ENCODE data around the gene THSD4.
"Not testable (repeated sequence)": the region's sequence is repeated elsewhere in the genome, so short reads cannot be mapped to it uniquely, and the experiment has no call there.

The THSD4 gene

DNA sequence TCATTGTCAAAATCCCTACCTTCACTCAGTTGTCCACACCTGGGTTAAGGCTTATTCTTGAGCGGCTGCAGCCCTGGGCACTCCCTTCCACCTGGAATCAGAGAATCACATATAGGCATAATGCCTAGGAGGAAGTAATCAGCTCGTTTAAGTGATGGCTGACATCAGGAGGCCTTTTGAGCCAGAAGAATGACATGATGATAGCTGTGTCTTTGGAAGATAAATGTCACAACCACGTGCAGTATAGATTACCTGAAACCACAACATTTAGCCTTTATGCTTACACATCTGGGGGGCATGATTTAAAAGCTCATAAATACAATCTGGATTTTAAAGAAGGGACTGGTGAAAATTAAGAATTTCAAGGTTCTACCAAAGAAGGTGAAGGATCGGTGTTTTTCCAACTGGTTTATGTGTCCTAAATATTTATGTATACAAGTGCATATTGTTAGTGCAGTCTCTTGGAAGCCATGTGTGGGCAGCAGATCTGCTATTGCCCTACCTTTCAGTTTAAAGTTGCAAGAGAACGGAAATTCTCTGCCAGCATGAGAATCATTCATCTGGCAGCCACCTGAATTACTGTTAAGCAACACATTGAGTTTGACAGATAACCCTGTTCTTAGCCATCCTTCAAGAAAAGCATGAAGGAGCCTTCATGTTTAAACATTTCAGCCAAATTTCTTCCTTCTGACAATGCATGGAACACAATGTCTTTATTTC, 531.7 kb downstream of the THSD4 start:
- no peak for DNase-seq

DNA sequence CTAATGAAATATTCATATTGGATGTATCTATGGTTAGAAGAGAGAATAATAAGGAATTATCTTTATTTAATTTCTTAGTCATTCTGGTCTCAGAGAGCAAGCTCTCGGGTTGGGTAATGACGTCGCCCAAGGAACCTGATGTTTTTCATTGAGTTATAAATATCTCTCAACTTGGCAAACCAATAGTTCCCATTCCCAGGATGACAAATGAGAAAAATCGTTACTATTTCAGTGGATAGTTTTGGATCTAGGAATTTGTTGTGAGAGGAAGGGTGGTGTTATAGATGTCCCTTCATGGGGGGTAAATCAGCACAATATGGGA, 532.2 kb downstream of the THSD4 start:
- no peak for DNase-seq

DNA sequence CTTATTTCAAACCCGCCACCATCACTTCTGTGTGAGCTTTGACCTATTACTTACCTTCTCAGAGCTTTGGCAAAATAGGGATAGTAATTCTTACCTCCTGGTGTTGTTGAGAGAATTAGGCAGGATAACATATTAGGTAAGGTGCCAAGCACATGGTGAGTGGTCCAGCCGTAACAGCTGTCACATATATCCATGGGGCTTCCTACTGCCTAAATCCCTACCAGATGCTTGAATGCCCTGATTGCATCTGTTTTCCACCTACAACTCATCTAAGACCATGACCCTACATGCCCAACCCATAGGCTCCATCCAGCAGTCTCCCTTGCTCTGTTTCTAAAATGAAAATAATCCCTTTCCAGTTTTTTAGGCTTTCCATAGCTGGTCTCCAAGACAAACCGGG, 532.8 kb downstream of the THSD4 start:
- DNase-seq = no peak

DNA sequence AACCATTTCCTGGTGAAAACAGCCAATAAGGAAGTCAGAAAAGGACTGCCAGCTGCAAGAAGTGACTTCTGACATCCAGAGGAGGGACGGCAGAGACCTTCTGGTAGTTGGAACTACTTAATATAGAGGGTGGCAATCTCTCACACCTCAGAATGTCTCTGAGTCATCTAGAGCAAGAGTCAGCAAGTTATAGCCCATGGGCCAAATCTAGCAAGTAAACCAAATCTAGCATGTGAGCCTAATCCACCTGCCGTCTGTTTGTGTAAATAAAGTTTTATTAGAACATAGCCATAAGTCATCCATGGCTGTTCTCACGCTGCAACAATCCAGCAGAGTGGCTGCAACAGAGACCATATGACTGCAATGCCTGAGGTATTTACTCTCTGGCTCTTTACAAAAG, 534.6 kb downstream of the THSD4 start:
- DNase-seq = peak; percentile 1

DNA sequence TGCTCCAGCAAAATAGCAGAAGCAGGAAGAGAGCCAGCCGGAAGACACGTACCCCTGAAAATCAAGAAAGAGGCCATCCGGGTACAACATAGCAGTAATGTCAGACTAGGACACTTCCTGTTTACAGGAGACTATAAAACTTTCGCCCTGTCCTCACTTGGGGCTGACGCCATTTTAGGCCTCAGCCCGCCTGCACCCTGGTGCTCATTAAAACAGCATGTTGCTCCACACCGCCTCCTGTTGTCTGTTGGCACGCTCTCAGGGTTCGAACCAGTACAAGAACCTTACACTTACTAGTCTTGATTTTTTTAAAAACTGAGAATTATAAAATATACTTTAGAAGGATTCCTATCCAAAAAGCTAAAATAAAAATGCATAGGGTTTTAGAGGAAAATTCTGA, 535.3 kb downstream of the THSD4 start:
- no peak for DNase-seq

DNA sequence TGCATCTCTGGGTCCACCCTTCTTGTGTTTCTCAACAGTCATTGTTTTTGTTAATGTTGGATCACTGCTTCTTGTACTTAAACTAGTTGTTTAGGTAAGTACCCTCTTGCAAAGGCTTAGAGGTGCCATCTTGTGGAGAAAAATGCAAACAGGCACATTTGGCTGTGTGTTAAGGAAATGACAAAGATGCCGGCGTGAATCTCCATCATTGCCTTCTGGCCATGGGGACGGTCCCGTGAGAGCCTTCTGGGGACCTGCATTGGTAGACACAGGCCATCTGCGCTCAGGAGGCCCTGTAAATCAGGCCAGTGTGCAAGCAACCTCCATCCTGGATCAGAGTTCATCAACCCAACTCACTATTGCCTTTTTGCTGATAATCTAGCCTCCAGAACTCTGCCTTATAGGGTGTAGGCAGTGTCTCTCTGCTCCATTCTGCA, 536.5 kb downstream of the THSD4 start:
- peak; percentile 62 for DNase-seq

DNA sequence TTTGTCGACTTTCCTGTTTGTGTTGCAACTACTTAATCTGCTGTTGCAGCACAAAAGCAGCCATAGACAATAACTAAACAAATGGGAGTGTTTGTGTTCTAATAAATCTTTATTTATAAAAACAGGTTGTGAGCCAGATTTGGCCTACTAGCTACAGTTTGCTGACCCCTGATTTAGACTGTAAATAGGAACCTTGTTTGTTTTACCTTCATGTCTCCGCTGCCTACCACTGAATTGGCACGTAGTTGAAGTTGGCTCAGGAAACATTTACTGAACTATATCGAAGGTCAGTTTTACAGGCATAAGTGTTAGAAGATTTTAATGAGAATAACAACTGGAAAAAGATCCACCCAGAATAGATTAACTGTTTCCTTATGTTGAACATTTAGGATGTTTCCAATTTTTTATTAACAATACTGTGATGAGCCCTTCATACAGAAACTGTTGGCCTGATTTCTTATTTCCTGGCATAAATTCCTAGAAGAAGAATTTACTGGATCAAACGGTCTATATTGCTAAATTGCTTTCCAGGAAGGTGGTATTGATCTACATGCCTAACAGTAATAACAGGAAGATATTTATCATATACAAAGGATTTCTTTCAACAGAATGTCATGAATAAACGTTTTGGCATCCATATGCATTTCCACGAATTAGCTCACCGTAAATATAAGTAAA, 538.9 kb downstream of the THSD4 start:
- no peak for DNase-seq

DNA sequence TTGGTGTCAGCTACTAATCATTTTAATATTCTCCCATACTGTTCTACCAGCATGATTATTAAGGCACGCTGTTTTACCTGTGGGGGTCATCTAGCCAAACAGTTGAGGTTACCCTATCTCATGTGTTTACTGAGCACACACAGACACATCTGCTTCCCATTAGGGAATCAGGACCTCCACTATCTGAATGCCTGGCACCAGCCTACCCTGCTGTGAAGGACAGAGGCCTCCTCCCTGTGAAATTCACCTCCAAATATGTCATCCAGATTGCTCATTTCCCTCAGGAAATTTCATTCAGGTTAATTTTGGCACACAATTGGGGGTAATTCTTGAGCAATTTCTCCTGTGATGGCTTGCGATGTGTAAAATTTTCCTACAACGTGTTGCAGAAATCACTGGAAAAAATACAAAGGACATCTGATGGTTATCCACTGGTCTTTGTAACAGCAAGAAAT, 539.5 kb downstream of the THSD4 start:
- DNase-seq = no peak

DNA sequence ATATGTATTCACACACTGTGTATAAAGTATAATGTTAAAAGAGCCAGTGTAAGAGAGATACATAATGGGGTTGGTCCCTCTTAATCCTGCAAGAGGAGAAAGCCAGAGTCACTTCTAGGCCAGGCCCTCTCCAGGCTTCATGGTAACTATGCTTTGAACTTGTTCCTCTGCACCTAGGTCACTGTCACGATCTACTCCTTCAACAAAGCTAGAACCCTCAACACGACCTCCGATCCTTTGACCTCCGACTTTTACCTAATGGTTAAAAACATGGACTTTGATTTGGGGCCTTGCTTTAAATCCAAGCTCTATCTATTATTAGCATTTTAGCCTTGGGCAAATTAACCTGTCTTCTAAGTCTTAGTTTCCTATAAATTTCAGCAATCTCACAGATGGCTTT, 541.2 kb downstream of the THSD4 start:
- no peak for DNase-seq

DNA sequence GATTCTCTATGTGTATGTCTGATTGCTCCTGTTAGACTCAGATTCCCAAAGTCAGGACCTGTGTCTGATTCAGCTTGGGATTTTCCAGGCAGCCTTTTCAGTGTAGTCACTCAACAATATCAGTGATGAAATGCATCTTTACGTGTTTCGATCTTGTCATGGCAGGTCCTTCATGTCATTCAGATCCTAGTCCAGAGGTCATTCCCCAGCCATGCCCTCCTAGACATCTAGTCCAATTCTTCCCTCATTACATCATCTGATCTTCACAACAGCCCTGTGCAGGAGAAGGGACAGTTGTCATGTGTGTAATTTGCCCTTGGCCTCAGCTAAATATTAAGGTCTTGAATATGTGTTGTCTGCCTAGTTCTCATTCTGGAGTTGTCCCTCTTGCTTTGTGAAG, 541.9 kb downstream of the THSD4 start:
- no peak for DNase-seq

DNA sequence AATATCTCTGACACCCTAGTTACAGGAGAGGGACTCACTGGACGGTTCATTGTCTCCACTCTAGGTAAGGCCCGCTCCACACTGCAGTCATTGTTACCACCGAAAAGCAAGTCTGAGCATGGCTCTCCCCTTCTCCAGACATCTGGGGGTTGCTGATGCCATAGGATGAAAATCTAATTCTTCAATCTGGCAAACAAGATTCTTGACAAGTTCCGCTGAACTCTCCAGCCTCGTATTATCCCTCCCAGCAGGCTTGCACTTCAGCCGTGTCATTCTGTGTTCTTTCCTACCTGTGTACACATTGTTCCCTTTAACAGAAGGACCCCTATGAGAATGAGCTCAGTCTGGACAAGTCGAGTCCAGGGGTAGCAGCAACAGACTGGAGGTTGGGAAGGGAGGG, 542.8 kb downstream of the THSD4 start:
- DNase-seq = no peak

DNA sequence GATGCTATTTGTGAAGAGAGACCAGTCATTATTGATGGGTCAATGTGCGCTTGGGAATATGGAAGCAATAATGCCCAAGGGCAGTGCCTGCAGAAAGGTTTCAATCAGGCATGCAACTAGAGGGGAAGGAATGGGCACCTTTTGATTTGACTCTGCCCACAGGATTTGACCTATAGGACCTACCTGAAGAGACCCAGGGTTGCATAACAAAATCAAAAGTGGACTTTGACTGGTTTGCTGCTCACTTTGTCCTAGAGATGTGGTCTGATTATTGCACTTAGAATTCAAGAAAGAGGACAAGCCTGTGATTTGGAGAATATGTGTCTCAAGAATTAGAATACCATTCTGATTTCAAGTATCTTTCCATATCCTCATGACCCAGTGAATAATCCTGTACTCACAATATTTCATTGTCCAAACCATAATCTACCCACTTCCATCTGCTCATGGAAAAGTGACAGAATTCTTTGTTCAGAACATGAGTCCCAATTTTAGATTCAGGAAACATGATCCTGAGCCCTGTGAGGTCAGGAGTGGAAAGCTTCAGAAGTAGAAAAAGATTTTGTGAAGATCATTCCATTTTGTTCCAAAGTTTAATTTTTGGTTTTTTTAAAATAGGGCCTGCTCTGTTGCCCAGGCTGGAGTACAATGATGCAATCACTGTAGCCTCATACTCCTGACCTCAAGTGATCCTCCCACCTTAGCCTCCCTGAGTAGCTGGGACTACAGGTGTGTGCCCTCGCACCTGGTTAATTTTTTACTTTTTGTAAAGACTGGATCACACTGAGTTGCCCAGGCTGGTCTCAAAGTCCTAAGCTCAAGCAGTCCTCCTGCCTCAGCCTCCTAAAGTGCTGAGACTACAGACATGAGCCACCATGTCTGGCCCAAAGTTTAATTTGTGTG, 543.8 kb downstream of the THSD4 start:
- no peak for DNase-seq

DNA sequence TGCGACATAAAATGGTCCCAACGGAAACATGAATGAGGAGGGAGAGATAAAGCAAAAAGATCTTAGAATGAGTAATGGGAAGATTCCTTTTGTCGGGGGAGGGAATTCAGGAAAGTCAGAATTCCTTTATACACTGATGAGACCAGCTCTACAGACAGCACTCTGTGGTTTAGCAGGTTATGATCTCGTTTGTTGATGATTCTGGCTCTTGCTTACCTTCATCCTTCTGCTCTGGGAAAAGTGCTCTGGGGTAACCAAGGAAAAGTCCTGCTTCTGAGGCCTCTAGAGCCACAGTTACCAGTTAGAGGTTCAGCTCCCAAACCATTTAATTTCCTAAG, 544.4 kb downstream of the THSD4 start:
- DNase-seq = no peak

DNA sequence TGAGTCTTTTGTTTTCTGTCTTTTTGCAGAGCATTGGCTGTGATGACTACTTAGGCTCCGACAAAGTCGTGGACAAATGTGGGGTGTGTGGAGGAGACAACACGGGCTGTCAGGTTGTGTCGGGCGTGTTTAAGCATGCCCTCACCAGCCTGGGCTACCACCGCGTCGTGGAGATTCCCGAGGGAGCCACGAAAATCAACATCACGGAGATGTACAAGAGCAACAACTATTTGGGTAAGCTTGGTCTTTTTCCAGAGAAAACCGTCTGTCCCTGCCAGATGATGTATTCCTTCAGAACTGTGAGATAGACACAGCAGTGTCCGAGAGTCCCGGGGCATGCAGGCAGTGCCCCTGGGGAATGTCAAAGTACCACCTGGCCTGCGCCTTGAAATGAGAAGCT, 545.2 kb downstream of the THSD4 start:
- DNase-seq = no peak

DNA sequence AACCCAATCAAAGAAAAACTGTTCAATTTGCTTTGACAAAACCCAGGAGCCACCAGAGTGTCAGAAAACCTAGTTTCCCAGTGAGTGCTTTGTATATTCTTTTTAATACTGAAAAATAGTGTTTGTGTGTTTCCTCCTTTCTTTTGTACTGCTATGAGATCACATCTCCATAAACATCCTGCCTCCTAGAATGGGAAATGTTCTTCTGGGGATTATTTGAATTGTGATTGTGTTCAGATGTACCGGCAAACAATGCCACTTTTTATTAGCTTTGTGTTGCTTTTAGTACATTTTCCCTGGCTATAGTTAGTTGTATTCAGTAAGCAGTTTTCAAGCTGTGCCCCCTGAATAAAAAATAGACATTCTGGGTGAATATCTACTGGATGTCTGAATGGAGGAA, 547.0 kb downstream of the THSD4 start:
- no peak for DNase-seq

DNA sequence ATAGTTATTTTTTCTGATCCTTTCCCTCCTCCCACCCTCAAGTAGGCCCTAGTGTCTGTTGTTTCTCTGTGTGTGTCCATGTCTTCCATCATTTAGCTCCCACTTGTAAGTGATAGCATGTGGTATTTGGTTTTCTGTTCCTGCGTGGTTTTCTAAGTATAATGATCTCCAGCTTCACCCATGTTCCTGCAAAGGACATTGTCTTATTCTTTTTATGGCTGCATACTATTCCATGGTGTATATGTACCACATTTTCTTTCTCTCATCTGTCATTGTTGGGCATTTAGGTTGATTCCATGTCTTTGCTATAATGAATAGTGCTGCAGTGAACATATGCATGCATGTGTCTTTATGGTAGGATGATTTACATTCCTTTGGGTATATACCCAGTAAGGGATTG, 549.4 kb downstream of the THSD4 start:
- DNase-seq = no peak

DNA sequence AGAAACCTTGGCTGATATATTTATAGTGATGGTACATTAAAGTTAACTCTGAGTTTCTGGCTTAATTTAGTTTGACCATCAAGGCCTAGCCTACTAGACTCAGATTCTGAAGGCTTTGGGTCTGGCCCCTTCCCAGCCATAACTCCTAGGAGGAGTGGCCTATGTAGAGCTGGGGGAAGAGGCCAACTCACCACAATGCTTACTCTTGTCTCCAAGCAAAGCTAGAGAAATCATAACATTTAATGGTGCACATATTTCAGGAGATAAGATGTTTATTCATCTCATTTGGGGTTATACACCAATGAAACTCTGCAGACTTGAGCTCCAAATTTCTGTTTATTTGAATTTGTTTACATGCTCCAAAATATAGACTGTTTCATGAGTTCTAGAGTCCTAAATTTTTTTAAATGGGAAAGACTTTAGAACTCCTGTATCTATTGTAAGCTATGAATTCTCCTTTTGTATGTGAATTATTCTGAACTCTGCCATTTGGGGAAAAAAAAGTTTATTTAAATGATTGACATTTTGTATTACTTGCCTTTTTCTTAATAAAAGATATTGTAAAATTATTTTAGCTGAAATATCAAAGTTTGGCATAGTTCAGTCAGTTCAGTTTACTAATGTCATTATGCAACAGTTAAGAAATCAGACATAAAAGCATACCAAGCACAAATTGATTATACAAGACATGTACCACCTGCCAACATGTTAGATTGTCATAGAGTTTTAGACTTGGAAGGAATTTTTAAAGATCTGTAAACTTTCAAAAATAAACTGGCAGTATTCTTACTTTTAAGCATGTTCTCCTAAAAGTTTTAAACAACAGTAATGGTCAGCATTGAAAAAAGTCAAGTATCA, 551.7 kb downstream of the THSD4 start:
- DNase-seq = no peak

DNA sequence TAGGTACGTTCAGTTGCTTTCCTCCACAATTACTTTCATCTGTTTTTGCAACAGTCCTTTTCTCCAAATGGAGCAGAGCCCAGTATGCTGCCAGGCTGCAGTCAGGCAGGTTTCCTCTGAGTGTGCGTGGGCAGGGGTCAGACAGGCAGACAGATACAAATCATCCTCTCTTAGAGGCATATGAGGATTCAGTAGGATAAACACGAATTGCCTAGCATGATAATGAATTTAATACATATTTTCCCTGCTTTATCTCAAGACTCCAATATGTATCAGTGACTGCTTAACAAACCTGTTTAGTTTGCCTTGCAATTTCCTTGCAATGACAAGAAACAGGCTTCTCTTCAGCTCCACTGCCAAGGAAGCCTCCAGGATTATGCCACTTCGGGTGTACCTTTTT, 554.4 kb downstream of the THSD4 start:
- no peak for DNase-seq

DNA sequence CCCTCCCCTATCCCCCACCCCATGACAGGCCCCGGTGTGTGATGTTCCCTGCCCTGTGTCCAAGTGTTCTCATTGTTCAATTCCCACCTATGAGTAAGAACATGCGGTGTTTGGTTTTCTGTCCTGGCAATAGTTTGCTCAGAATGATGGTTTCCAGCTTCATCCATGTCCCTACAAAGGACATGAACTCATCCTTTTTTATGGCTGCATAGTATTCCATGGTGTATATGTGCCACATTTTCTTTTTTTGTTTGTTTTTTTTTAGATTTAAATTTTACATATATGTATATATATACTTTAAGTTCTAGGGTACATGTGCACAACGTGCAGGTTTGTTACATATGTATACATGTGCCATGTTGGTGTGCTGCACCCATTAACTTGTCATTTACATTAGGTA, 555.0 kb downstream of the THSD4 start:
- DNase-seq = not testable (repeated sequence)

DNA sequence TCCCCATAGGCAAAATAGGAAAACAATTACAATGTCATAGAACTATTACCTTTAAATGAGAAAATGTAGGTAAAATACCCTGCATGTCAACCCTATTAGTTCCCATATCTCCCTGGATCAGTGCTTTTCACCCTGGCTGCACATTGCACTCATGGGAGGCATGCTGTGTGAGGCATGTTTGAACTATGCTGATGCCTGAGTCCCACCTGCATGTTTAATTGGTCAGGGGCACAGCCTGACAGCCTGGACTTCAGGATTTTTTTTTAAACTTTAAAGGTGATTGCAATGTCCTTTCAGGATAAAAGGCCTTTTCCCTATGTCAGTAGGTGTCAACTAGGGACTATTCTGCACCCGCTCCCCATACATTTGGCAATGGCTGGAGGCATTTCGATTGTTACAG, 559.1 kb downstream of the THSD4 start:
- DNase-seq = no peak

DNA sequence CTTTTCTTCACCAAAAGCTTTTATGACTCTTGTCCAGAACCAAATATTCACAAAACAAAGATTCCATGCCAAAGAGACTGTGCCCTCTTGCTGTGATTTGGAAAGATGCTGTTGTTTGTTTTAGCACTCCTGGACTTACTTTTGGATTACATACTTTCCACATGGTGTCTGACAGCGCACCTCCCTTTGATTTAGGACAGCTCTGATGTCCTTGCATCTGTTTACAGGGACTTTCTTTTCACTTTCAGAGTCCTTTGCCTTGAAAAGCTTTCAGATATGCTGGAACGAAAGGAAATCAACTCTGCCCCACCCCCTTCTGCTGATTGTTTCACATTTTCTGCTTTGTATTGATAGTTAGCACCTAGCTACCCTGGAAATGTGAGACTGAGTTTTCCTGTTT, 562.1 kb downstream of the THSD4 start:
- peak; percentile 46 for DNase-seq

DNA sequence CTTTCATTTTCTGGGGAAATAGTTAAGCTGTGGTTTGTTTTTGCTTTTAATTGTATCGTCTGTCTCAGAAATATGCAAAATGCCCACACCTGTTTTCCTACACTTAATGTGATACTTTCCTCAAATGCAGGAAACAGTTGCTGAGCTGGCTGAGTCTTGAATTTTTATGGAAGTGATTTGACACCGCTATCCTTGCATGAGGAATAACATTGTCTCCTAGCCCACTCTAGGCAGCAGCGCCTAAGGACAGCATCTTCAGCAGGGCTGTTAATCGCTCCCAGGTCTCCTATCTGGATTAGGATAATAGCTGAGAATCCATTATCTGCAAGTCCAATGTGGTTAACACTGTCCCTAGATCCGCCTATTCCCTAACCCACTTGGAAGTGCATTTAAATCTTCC, 562.5 kb downstream of the THSD4 start:
- DNase-seq = no peak

DNA sequence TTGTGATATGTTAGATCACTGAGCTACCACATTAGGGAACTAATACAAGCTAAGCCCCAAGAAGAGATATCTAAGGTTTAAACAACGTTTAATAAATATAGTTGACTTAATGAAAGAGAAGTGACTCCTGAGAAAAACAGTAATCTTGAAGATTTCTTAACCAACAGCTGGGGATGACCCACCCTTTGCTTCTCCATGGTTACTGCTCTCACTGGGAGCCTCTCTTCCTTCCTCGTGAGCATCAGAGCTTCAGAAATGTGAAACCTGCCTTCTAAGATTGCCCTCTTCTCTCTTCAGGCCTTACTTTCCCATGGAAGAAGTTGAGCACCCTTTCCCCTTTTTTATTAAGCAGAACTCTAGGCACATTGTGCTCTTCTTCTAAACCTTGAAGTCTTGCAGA, 562.9 kb downstream of the THSD4 start:
- DNase-seq = no peak

All from activated CD4-positive, alpha-beta T cell treated with anti-CD3 and anti-CD28 coated beads, Interleukin-10, Interleukin-2, amounts not matched to agents 100 ng/mL and 50 ng/mL, durations not matched to agents 16 hours and 8 hours (primary cell).